GM18505 (cell line): Measurements from ENCODE around the gene PAF1.
A peak's percentile ranks its signal among the peaks of the same experiment; 100 is the strongest.
"Not testable (repeated sequence)": the region's sequence is repeated elsewhere in the genome, so short reads cannot be mapped to it uniquely, and the experiment has no call there.

Experiments used
- ATAC-seq: cut with Tn5 transposase; IDR thresholded peaks from one replicate; pipeline ENCODE4 v1.9.1; 2021; ENCODE audit not compliant: unreplicated experiment
- POLR2A ChIP-seq: IDR thresholded peaks from 4 replicates; pipeline ENCODE4 v1.6.1; 2011; ENCODE audit warnings: borderline replicate concordance; ENCODE audit not compliant: insufficient read depth, insufficient read length; ENCODE audit errors: extremely low read depth

The PAF1 gene

DNA sequence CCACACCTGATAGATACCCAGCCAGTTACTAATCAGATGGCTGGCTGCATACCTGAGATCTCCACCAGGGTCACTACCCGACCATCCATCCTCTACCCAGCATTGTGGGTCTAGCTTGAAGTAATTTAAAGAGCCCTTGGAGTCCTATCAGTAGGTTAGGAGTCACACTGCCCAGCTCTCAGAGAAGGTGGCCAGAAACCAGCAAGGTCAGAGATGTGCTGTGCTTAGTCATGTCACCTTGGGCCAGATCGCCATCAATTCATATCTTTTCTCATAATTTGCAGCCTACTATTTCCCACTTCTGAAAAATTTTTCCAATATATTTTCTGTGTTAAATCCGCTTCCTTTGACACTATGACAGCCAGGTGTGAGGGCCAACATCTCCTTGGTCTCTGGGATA, 34.8 kb downstream of the PAF1 start:
- no peak for ATAC-seq
- TF ChIP-seq POLR2A = no peak

DNA sequence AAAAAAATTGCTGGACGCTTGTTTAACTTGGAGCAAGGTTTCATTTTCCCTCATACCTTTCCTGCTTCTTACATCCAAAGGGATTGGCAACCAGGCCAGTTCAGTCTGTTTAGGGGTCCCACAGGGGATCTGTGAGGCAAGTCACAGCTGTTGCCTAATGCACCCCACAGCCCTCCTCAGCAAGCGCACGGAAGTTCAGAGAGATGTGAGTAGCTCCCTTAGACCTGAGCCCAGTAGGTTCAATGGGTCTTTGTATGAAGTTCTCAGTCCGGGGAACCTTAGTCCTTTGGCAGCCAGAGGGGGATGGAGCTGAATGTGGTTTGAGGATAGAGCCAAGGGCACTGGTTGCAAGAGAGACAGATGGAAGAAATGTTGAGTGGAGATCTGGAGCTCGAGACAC, 35.7 kb downstream of the PAF1 start:
- no peak for ATAC-seq
- TF ChIP-seq POLR2A = no peak

DNA sequence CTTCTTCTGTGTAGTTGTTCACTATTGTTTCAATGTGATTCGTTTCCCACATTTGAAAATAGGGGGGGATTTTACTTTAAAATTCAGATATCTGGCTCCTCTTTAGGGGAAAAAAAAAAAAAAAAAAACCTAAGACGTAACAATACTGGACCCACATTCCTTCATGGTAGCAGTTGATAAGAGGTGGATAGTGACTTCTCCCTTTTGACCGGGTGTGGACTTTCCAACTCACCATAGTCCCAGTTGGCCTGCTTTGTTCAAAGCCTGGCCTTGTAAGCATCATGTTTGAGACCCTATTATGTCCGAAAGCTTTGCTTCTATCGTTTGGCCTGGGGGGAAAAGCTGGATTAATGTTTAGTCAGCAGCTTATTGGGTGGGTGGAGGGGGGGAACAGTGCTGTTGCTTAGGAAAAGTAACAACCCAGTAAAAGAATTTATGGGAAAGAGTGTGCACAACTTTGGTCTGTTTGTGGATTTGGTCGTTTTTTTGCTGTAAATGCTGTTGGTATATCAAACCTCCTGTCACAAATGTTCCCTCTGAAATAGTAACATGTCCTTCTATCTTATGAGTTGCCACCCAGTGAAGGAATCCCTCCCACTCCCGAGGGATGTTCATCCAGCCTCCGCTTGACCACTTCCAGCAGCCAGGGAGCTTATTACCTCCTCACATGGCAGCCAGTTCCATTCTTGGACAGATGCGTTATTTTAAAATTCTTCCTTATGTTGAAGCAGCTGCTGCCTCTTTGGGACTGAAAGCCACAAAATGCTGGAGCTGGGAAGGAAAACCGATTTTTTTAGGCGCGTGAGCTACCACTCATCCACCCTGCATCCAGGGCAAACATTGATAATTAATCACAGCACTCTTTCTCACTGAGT, 38.3 kb downstream of the PAF1 start:
- TF ChIP-seq POLR2A = no peak
- ATAC-seq = no peak

DNA sequence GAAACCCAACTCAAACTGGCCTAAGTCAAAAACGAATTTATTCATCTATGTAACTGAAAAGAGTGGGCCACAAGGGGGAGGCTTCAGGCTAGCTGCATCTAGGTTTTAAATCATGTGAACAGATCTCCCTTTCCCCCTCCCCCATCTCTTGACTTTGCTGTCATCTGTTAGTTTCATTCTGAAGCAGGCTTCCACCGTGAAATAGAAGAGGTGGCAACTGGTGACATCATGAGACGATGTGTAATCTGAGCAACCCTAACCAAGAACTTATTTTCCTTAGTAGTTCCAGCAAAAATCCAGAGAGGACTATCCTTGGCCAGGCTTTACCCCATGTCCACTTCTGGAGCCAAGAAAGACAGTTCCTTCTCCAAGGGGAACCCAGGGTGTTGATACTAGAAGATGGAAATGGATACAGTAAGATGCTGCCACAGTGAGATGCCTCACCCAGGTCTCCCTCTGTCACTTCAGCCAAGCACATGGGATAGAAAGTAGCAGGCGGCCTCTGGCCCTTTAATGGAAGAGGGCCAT, 39.3 kb downstream of the PAF1 start:
- peak; percentile 65 for ATAC-seq
- no peak for TF ChIP-seq POLR2A

DNA sequence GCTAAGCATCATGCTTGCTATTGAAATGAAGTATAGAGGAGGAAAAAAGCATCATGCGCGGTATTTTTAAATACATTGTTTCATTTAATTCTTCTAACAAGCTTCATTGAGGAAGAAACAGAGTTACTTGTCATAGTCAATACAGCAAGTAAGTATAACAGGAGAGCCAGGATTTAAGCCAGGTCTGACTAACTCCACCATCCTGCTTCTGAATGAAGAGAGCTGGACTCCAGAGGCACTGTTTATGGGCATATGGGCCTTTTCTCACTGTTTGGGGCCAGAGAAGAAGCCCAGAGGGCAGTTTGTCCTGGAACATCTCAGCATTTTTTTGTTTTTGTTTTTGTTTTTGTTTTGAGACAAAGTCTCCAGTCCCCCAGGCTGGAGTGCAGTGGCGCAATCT, 40.8 kb downstream of the PAF1 start:
- no peak for TF ChIP-seq POLR2A
- ATAC-seq = no peak

DNA sequence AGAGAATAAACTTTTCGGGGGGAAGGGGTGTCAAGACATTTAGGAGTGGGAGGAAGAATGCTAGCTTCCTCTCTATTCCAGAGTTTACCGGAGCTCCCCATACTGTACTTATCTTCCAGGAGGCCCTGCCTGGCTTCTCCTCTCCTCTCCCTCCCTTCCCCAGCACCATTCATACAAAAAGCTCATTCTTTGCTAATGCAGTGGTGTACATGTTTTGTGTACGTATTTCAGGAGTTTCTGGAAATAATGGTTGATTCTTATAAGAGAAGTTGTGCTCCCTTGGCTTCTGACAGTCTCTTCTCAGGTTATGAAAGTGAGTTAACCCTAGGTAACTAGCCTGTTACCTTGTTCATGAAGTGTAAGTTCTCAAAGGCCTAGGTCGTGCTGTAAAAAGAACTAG, 41.6 kb downstream of the PAF1 start:
- ATAC-seq = no peak
- TF ChIP-seq POLR2A = no peak

DNA sequence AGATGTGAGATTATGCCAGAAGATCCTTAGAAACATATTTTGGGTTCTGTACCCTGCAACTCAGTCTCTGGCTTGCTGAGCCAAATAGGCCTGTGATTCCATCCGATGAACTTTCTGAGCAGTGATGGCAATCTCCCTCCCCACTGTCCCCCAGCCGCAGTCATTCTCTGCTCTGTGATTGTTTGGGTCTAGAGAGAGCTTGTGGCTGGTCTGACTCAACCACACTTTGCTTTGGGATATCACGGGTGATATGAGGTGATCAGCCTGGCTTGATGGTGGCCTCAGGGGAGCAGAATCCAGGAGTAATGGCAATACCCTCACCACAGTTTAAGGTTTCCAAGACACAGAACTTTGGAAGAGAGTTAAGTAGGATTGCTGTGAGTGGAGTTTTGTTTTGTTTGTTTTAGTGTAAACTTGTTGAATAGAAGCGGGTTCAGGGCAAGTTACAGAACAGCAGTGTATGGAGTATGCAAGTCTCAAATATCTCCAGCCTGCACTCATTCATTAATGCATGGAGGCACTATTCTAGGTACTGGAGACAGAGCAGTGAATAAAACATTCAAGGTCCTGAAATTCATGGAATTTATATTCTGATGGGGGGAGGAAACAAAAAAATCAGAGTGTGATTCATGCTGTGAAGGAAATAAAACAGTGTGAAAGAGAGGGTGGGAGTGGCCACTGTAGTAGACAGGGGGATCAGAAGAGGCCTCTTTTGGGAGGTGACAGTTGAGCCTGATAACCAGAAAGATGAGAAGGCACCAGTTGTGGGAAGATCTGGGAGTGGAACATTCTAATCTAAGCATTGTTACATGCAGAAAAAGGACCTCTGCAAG, 43.4 kb downstream of the PAF1 start:
- TF ChIP-seq POLR2A = no peak
- no peak for ATAC-seq

DNA sequence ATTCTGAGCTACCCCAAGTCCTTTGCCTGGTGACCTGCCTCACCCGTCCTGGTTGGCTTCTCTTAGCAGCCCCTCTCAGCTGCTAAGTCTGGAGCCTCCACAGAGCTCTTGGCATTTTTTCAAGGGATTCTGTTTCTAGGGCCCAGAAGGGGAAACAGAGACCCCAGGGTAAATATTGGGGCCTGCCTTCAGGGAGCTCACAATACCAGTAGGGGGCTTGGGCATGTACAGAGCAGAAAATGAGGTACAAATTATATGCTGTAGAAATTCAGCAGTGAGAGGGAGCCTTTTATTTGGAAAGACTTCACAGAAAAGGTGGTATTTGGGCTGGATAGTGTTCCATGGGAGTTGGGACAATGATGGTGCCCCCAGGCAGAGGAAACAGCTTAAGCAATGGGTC, 45.0 kb downstream of the PAF1 start:
- ATAC-seq = no peak
- no peak for TF ChIP-seq POLR2A

DNA sequence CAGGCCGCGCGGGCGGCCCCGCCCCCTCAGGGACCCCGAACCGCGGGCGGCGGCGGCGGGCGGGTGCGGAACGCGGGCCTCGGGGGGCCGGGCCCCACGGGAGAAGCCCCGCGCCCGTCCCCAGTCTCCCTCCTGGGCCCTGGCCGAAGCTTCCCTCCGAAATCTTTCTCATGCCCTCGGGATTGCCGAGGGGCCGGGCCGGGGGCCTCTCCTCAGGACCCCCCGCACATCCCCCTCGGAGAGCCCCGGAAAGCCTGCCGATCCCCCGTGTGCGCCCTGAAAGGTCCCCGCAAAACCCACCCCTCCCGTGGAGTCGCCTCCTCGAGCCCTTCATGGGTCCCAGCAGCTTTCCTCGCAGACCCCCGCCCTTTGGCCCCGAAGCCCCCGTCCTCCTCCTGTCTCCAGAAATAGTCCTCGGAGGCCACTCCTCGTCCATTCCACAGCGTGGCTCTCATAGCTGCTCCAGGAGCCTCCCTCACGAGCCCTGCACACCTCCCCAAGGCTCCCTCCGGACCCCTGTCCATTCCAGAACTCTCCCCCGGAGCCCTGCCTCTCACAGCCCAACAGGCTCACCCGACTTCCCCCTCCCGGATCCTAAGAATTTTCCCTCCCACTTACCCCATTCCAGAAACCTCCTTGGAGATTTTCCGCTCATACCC, 48.1 kb downstream of the PAF1 start:
- no peak for ATAC-seq
- no peak for TF ChIP-seq POLR2A

DNA sequence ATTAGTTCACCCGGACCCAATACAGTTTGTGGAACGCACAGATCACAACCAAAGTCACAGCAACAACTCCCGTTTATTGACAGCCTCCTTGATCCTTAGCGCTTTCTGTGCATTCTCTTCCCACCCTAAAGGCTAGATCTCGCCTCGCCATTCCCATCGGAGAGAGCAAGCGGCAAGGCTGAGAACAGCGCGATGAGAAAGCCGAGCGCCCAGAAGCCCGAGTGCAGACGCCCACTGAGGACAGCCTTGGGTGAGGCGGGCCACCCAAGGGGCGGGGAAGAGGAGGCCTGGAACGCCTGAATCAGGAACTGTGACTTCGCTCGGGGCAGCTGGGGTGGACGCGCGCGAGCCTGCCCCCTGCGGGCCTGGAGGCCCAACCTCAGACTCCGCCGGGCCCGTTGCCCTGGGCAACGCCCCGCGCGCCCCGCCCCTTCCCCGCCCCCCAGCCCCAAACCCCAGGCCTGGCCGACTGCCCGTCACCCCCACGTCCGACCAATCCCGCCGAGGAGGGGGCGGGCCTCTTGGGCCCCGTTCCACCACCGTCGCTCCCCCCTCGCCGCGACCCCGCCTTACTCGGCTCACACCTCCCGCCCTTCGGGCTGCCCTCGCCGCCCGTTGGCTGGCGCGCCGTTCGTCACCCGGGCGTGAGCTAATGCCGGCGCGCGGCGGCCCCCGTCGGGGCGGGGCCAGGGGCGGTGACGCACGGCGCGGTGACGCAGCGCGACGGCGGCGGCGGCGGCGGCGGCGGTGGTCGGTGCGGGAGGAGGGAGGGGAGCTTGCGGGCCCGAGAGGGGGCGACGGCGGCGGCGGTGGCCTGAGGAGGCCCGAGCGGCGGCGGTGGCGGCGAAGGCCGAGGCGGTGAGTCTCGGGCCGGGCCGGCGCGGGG, 48.9 kb downstream of the PAF1 start, which contains the start of gene SAMD4B:
SAMD4B (plus strand) TSS at position 703 of the 886 bp plus-strand sequence. CDS start 14,473 bp downstream, outside the sequence.
- peak; percentile 86 for ATAC-seq
- TF ChIP-seq POLR2A = peak; percentile 97

DNA sequence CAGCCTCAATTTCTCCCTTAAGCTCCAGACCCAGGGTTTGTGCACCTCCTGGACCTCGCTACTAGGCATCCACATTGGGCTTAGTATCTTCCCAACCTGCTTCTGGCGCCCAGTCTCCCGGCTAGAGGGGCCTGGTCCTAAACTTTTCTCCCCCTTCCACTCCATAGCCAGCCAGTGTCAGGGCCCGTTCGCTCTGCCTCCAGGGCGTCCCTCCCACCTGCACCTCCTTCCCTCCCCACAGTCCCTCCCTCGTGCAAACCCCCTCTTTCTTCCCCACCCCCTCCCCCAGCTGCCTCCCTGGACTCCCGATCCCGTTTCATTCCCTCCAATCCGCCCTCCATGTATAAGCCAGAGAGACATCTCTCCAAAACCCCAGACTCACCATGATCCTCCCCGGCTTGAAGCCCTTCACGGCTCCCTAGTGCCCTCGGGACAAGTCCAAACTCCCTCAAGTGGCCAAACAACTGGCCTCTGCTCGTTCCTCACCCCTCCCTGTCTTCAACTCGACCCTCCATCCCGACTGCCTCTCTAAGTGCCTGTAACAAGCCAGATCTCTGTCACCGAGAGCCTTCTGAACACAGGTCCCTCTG, 49.7 kb downstream of the PAF1 start:
- no peak for ATAC-seq
- TF ChIP-seq POLR2A = no peak

DNA sequence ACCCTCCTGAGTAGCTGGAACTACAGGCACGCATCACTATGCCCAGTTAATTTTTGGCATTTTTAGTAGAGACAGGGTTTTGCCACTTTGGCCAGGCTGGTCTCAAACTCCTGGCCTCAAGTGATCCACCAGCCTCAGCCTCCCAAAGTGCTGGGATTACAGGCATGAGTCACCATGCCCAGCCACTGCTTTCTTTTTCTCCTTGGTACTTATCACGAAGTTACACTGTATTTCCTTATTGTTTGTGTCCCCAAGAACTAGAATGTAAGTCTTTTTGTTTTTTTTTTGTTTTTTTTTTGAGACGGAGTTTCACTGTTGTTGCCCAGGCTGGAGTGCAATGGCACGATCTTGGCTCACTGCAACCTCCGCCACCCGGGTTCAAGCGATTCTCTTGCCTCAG, 50.8 kb downstream of the PAF1 start:
- not testable (repeated sequence) for ATAC-seq

DNA sequence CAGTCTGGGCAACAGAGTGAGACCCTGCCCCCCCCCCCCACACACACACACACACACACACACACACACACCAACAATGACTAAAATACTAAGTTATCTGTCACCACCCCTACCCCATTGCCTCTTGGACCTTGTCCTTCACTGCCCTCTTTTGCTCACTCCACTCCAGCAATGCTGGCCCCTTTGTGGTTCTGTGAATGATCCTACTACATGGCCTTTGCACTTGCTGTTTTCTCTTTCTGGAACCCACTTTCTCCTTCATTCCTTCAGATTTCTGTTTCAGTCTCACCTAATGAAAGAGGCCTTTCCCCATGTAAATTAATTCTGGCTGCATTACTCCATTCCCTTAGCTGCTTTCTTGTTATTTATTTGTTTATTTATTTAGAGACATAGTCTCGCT, 51.2 kb downstream of the PAF1 start:
- ATAC-seq = no peak
- no peak for TF ChIP-seq POLR2A

DNA sequence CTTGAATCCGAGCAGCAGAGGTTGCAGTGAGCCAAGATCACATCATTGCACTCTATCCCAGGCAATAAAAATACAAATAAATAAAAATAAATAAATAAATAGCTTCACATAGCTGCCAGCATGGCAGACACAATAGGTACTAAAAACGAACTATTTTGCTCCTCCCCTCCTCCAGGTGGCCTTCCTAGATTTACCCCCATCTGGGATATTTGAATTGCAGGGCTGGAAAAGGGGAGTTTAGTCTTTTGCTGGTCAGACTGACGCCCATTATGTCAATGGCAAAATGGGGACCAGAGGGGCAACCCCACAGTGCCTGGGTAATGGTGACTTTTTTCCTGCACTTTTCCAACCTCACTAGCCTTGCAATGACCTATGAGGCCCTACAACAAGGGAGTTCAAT, 54.4 kb downstream of the PAF1 start:
- no peak for TF ChIP-seq POLR2A
- ATAC-seq = no peak
